AG10803 (cell line): ENCODE data around the gene ANKRD13C.
A peak's percentile ranks its signal among the peaks of the same experiment; 100 is the strongest.

Experiments used
- DNase-seq: peaks from one replicate; pipeline ENCODE4 v3.0.0; 2010; ENCODE audit warnings: low read depth
- H3K4me3 ChIP-seq: 2 replicates; pipeline ENCODE4 v1.5.1; 2011; ENCODE audit warnings: mild to moderate bottlenecking, low read length, control low read depth
- CTCF ChIP-seq: conservative IDR thresholded peaks from 2 replicates; pipeline ENCODE4 v1.5.1; 2011; ENCODE audit warnings: mild to moderate bottlenecking, low read length, control low read depth, inconsistent platforms

ANKRD13C gene

GRCh38 chr1:70231475-70231874 is 123.0 kb downstream of the ANKRD13C start:
- H3K4me3 ChIP-seq: no peak overlapping the region
- DNase-seq: no peak
- TF ChIP-seq CTCF: no peak

GRCh38 chr1:70228670-70229069 is 125.9 kb downstream of the ANKRD13C start:
- DNase-seq: no peak
- no peak overlapping the region for H3K4me3 ChIP-seq
- TF ChIP-seq CTCF: no peak

- DNase-seq: no peak
- no peak overlapping the region for H3K4me3 ChIP-seq
- TF ChIP-seq CTCF: no peak
Measured at GRCh38 chr1:70227439-70227838, 127.1 kb downstream of the ANKRD13C start.

- no peak overlapping the region for H3K4me3 ChIP-seq
- DNase-seq: no peak
- no peak for TF ChIP-seq CTCF
Measured at GRCh38 chr1:70224954-70225353, 129.6 kb downstream of the ANKRD13C start.

GRCh38 chr1:70222716-70223235 is 131.7 kb downstream of the ANKRD13C start:
- DNase-seq: no peak
- peak overlapping the region; percentile 76 for H3K4me3 ChIP-seq
- TF ChIP-seq CTCF: no peak

- peak within 1 kb of the TSS; percentile 76 for H3K4me3 ChIP-seq
- peak; percentile 92 for DNase-seq
- peak; percentile 3; the same call in 1 of the 2 replicates for TF ChIP-seq CTCF
Measured at GRCh38 chr1:70221238-70222121, 133.0 kb downstream of the ANKRD13C start, which contains the start of gene SRSF11. Gene SRSF11, plus strand, starts transcription at chr1:70221380. Its CDS starts 257 bp downstream, at chr1:70221637.
